Smooth muscle cell (in vitro differentiated cells): ENCODE measurements around the gene FAAP100. TPM values are rescaled to one million over a fixed set of nuclear protein-coding genes. Genes with fewer than 3 reads are reported as not detected.

Experiments used
- DNase-seq: peaks from one replicate; lab custom pipeline; 2025; ENCODE audit not compliant: unreplicated experiment; lab: John Stamatoyannopoulos, UW
- H2AFZ ChIP-seq: fragments of 200-600 bp; sonication (generic); 2 replicates; pipeline ENCODE4 v1.6.0; 2016; ENCODE audit warnings: antibody characterized with exemption, low read depth, mild to moderate bottlenecking
- H3F3A ChIP-seq: fragments of 200-600 bp; sonication (generic); 2 replicates; pipeline ENCODE4 v1.6.0; 2017; ENCODE audit warnings: antibody characterized with exemption, low read depth
- H3K27ac ChIP-seq: fragments of 200-600 bp; sonication (generic); 2 replicates; pipeline ENCODE4 v1.5.1; 2016; ENCODE audit warnings: low read depth, mild to moderate bottlenecking
- H3K27me3 ChIP-seq: fragments of 200-600 bp; sonication (generic); 2 replicates; pipeline ENCODE4 v1.6.1; 2016; ENCODE audit warnings: low read depth, mild to moderate bottlenecking
- H3K36me3 ChIP-seq: fragments of 200-600 bp; sonication (generic); 2 replicates; pipeline ENCODE4 v1.5.1; 2016; ENCODE audit warnings: low read depth
- H3K4me1 ChIP-seq: fragments of 200-600 bp; sonication (generic); 2 replicates; pipeline ENCODE4 v1.5.1; 2016; ENCODE audit warnings: low read depth
- H3K4me2 ChIP-seq: fragments of 200-600 bp; sonication (generic); 2 replicates; pipeline ENCODE4 v1.6.0; 2016; ENCODE audit warnings: mild to moderate bottlenecking
- H3K4me3 ChIP-seq: fragments of 200-600 bp; sonication (generic); 2 replicates; pipeline ENCODE4 v1.5.1; 2016; ENCODE audit warnings: mild to moderate bottlenecking
- H3K79me2 ChIP-seq: fragments of 200-600 bp; sonication (generic); 2 replicates; pipeline ENCODE4 v1.6.0; 2016; ENCODE audit warnings: low read depth, mild to moderate bottlenecking
- H3K9ac ChIP-seq: fragments of 200-600 bp; sonication (generic); 2 replicates; pipeline ENCODE4 v1.6.0; 2016; ENCODE audit warnings: low read depth
- H3K9me3 ChIP-seq: fragments of 200-600 bp; sonication (generic); replicated peaks from 2 replicates; pipeline ENCODE4 v1.5.1; 2016; ENCODE audit warnings: low read depth
- H4K20me1 ChIP-seq: fragments of 200-600 bp; sonication (generic); 2 replicates; pipeline ENCODE4 v1.6.0; 2016; ENCODE audit warnings: low read depth
- CTCF ChIP-seq: fragments of 200-600 bp; sonication (generic); IDR thresholded peaks from 2 replicates; pipeline ENCODE4 v1.5.1; 2017; ENCODE audit warnings: borderline replicate concordance, mild to moderate bottlenecking, antibody characterized with exemption; ENCODE audit not compliant: insufficient read depth, poor library complexity, severe bottlenecking
- WGBS: methylation state at CpG from one replicate; pipeline ENCODE4 v1.1.7; 2016; ENCODE audit warnings: low lambda C conversion rate; 5-methylcytosine and 5-hydroxymethylcytosine counted together
- polyA plus RNA-seq: library from polyadenylated mRNA; unstranded; fragments of >200 nt; fragmentation: Nextera tagmentation; extraction: Ambion mirVana; gene quantifications from 2 replicates; pipeline ENCODE4 v1.2.1, GENCODE V29; 2016
- total RNA-seq: library from RNA; depleted of rRNA; stranded (reverse); fragments of >200 nt; gene quantifications from 2 replicates; pipeline ENCODE4 v1.2.3, GENCODE V29; 2014

Gene FAAP100
- total and polyA plus RNA-seq, 2 experiments from 2014 or later: 17.9 to 28.5 TPM

- H3K9ac ChIP-seq: no peak overlapping the region
- no peaks in the 10 kb centered on the region for H3K4me1 ChIP-seq
- H3F3A ChIP-seq: no peaks in the 10 kb centered on the region
- no peaks in the 10 kb centered on the region for H3K36me3 ChIP-seq
- H3K79me2 ChIP-seq: no peaks in the 10 kb centered on the region
- 97% methylated on average over 14 of the region's 14 CpGs for WGBS
- no peak overlapping the region for H3K4me3 ChIP-seq
- H4K20me1 ChIP-seq: peaks cover 6% of the 10 kb centered on the region
- H2AFZ ChIP-seq: no peak overlapping the region
- no peak overlapping the region for H3K27ac ChIP-seq
- TF ChIP-seq CTCF: no peak
- H3K27me3 ChIP-seq: no peaks in the 10 kb centered on the region
- H3K9me3 ChIP-seq: no peaks in the 10 kb centered on the region
- H3K4me2 ChIP-seq: no peak overlapping the region
- no peak for DNase-seq
Measured at GRCh38 chr17:81543339-81543675, 8.8 kb downstream of the FAAP100 start.

DNA sequence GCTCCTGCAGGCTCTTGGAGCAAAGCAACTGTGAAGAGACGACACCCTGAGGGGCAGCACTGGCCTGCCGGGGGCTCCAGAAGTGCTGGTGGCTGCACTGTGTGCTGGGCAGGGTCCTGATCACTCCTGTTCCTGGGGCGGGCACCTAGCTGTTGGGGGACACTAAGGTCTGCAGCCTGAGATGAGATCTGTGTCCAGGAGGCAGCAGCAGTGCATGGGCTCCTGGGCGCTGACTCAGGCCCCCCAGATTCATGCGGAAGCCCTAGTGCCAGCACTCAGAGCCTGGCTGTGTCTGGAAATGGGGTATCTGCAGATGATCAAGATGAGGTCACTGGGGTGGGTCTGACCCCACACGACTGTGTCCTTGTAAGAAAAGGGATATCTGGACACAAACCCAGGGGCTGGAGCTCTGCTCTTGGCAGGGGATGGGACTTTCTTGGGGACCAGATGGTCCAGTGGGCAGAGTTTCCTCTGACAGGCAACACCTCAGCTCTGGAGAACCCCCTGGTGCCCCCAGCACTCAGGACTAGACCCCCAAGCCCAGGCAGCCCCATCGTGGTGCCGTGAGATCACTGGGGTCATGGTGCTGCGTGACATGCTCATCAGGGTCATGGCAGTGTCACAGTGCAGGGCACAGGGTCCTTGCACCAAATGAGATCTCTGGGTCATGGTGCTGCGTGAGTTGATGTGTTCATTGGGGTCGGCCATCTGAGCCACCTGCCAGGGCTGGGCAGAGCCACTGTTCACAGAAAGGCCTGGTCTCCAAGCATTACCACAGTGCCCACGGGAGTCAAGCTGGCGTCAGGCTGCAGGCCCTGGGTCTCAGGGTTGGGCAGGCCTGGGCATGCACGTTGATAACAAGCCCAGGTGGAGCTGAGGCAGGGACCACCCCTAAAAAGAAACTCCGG lies 9.5 kb downstream of the FAAP100 start:
- Histone ChIP-seq H3F3A (no peaks in the 10 kb centered on the region), H3K27ac (no peak overlapping the region), H3K4me3 (no peak overlapping the region), H3K9me3 (no peaks in the 10 kb centered on the region), H3K36me3 (no peaks in the 10 kb centered on the region), H3K4me1 (peaks cover under 1% of the 10 kb centered on the region), H3K79me2 (no peaks in the 10 kb centered on the region), H3K27me3 (no peaks in the 10 kb centered on the region), H3K9ac (no peak overlapping the region), H3K4me2 (no peak overlapping the region), H2AFZ (no peak overlapping the region), H4K20me1 (peaks cover 10% of the 10 kb centered on the region)
- DNase-seq: no peak
- 93% methylated on average over 15 of the region's 15 CpGs for WGBS
- TF ChIP-seq CTCF: no peak

- H3F3A ChIP-seq: no peaks in the 10 kb centered on the region
- no peak overlapping the region for H3K4me3 ChIP-seq
- WGBS: 90% methylated on average over 17 of the region's 17 CpGs
- no peaks in the 10 kb centered on the region for H3K9me3 ChIP-seq
- no peak overlapping the region for H3K9ac ChIP-seq
- H3K4me1 ChIP-seq: peaks cover 9% of the 10 kb centered on the region
- H3K36me3 ChIP-seq: no peaks in the 10 kb centered on the region
- DNase-seq: no peak
- no peak overlapping the region for H3K4me2 ChIP-seq
- H3K79me2 ChIP-seq: no peaks in the 10 kb centered on the region
- H4K20me1 ChIP-seq: peaks cover 10% of the 10 kb centered on the region
- H3K27me3 ChIP-seq: peaks cover 6% of the 10 kb centered on the region
- H3K27ac ChIP-seq: no peak overlapping the region
- no peak for TF ChIP-seq CTCF
- H2AFZ ChIP-seq: no peak overlapping the region
Measured at GRCh38 chr17:81541123-81541522, 11.0 kb downstream of the FAAP100 start.

- Histone ChIP-seq H3K9ac (no peak overlapping the region), H3K79me2 (no peaks in the 10 kb centered on the region), H3K27me3 (peaks cover 11% of the 10 kb centered on the region), H2AFZ (no peak overlapping the region), H3K36me3 (no peaks in the 10 kb centered on the region), H4K20me1 (peaks cover 10% of the 10 kb centered on the region), H3K4me1 (peaks cover 9% of the 10 kb centered on the region), H3K4me2 (no peak overlapping the region), H3K4me3 (no peak overlapping the region), H3K27ac (no peak overlapping the region), H3F3A (no peaks in the 10 kb centered on the region), H3K9me3 (no peaks in the 10 kb centered on the region)
- 98% methylated on average over 14 of the region's 14 CpGs for WGBS
- TF ChIP-seq CTCF: no peak
- DNase-seq: no peak
Measured at GRCh38 chr17:81540676-81541027, 11.5 kb downstream of the FAAP100 start.
